ENCODE data around the gene CHI3L2.

DNA sequence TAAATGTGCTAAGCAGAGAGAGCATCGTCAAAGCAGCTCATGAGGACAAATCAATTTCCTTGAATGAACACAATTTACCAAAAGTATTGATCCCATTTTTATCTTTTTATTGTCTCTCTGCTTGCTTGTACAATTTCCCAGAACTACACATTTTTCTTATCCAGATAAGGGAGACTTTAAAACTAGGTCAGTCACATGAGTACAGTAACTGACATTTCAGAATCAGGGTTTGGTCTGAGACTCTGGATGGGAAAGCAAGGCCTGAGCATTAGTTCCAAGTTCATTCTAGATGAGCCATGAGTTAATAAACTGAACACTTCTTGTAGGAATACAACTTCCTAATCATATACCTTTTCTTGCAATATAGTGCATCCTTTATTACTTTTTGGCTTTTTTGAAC lies 15.6 kb upstream of the CHI3L2 start:
- no peak for TF ChIP-seq POLR2A (IDR thresholded peaks at IDR 0.05)
- TF ChIP-seq, protein P1, sequence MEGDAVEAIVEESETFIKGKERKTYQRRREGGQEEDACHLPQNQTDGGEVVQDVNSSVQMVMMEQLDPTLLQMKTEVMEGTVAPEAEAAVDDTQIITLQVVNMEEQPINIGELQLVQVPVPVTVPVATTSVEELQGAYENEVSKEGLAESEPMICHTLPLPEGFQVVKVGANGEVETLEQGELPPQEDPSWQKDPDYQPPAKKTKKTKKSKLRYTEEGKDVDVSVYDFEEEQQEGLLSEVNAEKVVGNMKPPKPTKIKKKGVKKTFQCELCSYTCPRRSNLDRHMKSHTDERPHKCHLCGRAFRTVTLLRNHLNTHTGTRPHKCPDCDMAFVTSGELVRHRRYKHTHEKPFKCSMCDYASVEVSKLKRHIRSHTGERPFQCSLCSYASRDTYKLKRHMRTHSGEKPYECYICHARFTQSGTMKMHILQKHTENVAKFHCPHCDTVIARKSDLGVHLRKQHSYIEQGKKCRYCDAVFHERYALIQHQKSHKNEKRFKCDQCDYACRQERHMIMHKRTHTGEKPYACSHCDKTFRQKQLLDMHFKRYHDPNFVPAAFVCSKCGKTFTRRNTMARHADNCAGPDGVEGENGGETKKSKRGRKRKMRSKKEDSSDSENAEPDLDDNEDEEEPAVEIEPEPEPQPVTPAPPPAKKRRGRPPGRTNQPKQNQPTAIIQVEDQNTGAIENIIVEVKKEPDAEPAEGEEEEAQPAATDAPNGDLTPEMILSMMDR (IDR thresholded peaks at IDR 0.05), result no peak
